Chondrocyte (in vitro differentiated cells): ENCODE measurements around the gene SEMG2. TPM values are rescaled to one million over a fixed set of nuclear protein-coding genes. Genes with fewer than 3 reads are reported as not detected.

Experiments
- DNase-seq: peaks from one replicate; pipeline ENCODE4 v3.0.0; 2021; ENCODE audit warnings: mixed read lengths, low spot score
- H3K27ac Mint-ChIP-seq: one replicate; pipeline ENCODE4 v1.8.0; 2021; ENCODE audit warnings: mild to moderate bottlenecking, moderate library complexity, mixed read lengths; ENCODE audit not compliant: unreplicated experiment
- H3K27me3 Mint-ChIP-seq: 2 replicates; pipeline ENCODE4 v1.8.0; 2021; ENCODE audit warnings: low read depth, mixed read lengths
- H3K36me3 Mint-ChIP-seq: 2 replicates; pipeline ENCODE4 v1.8.0; 2021; ENCODE audit warnings: low read depth, mixed read lengths
- H3K4me1 Mint-ChIP-seq: 2 replicates; pipeline ENCODE4 v1.8.0; 2021; ENCODE audit warnings: low read depth, mild to moderate bottlenecking, mixed read lengths
- H3K4me3 Mint-ChIP-seq: one replicate; pipeline ENCODE4 v1.8.0; 2021; ENCODE audit warnings: mild to moderate bottlenecking, moderate library complexity, mixed read lengths; ENCODE audit not compliant: unreplicated experiment
- H3K9me3 Mint-ChIP-seq: 2 replicates; pipeline ENCODE4 v1.8.0; 2021; ENCODE audit warnings: low read depth, mixed read lengths
- CTCF ChIP-seq: fragments of 200-600 bp; sonication (generic); IDR thresholded peaks from 2 replicates; pipeline ENCODE4 v1.5.0; 2021; ENCODE audit warnings: antibody characterized with exemption, mild to moderate bottlenecking, moderate library complexity
- total RNA-seq: library from RNA; stranded (reverse); gene quantifications from 3 replicates; pipeline ENCODE4 v1.2.1, GENCODE V29; 2021

The SEMG2 gene
- total RNA-seq, 1 donor from 2014 or later: not detected

GRCh38 chr20:45179166-45179565 lies 42.0 kb upstream of the SEMG2 start:
- H3K27me3 Mint-ChIP-seq: peaks cover 5% of the 10 kb centered on the region
- H3K4me1 Mint-ChIP-seq: no peaks in the 10 kb centered on the region
- H3K4me3 Mint-ChIP-seq: no peak overlapping the region
- DNase-seq: no peak
- H3K9me3 Mint-ChIP-seq: no peaks in the 10 kb centered on the region
- TF ChIP-seq CTCF: no peak
- H3K36me3 Mint-ChIP-seq: no peaks in the 10 kb centered on the region
- H3K27ac Mint-ChIP-seq: no peak overlapping the region

- Mint-ChIP-seq H3K4me1 (no peaks in the 10 kb centered on the region), H3K27me3 (peaks cover 8% of the 10 kb centered on the region), H3K9me3 (no peaks in the 10 kb centered on the region), H3K36me3 (no peaks in the 10 kb centered on the region), H3K27ac (no peak overlapping the region), H3K4me3 (no peak overlapping the region)
- no peak for TF ChIP-seq CTCF
- no peak for DNase-seq
Measured at GRCh38 chr20:45181639-45182038, 39.5 kb upstream of the SEMG2 start.

- Mint-ChIP-seq H3K4me3 (no peak overlapping the region), H3K9me3 (no peaks in the 10 kb centered on the region), H3K27me3 (peaks cover 6% of the 10 kb centered on the region), H3K27ac (no peak overlapping the region), H3K4me1 (no peaks in the 10 kb centered on the region), H3K36me3 (no peaks in the 10 kb centered on the region)
- DNase-seq: no peak
- no peak for TF ChIP-seq CTCF
Measured at GRCh38 chr20:45183084-45183483, 38.1 kb upstream of the SEMG2 start.

- no peak overlapping the region for H3K4me3 Mint-ChIP-seq
- peaks cover 14% of the 10 kb centered on the region for H3K27me3 Mint-ChIP-seq
- H3K9me3 Mint-ChIP-seq: no peaks in the 10 kb centered on the region
- no peak for TF ChIP-seq CTCF
- H3K4me1 Mint-ChIP-seq: no peaks in the 10 kb centered on the region
- no peaks in the 10 kb centered on the region for H3K36me3 Mint-ChIP-seq
- no peak for DNase-seq
- H3K27ac Mint-ChIP-seq: no peak overlapping the region
Measured at GRCh38 chr20:45187693-45188092, 33.5 kb upstream of the SEMG2 start.

- no peaks in the 10 kb centered on the region for H3K9me3 Mint-ChIP-seq
- no peak overlapping the region for H3K4me3 Mint-ChIP-seq
- H3K36me3 Mint-ChIP-seq: no peaks in the 10 kb centered on the region
- no peak for DNase-seq
- H3K4me1 Mint-ChIP-seq: no peaks in the 10 kb centered on the region
- peaks cover 14% of the 10 kb centered on the region for H3K27me3 Mint-ChIP-seq
- H3K27ac Mint-ChIP-seq: no peak overlapping the region
- TF ChIP-seq CTCF: no peak
Measured at GRCh38 chr20:45189067-45189609, 32.0 kb upstream of the SEMG2 start.
